Cardiac muscle cell (in vitro differentiated cells and primary cell): Measurements from ENCODE around the gene ADAMTS14. TPM values are rescaled to one million over a fixed set of nuclear protein-coding genes. Genes with fewer than 3 reads are reported as not detected.

Experiments
- DNase-seq, 2 donors: peaks; one replicate each; pipeline versions ENCODE4 v3.0.0 to v3.0.0-alpha.2; 2010 to 2017; ENCODE audit warnings: low read depth in 1 of 2, low spot score in 1 of 2
- H3K27ac ChIP-seq: fragments of 200-600 bp; sonication (generic); 2 replicates; pipeline ENCODE4 v1.5.1; 2016
- H3K27me3 ChIP-seq: fragments of 200-600 bp; sonication (generic); 2 replicates; pipeline ENCODE4 v1.6.0; 2016; ENCODE audit warnings: control low read depth
- H3K36me3 ChIP-seq: fragments of 200-600 bp; sonication (generic); 2 replicates; pipeline ENCODE4 v1.5.1; 2016; ENCODE audit warnings: control low read depth
- H3K4me1 ChIP-seq: fragments of 200-600 bp; sonication (generic); 2 replicates; pipeline ENCODE4 v1.8.1; 2017; ENCODE audit warnings: low read depth, mild to moderate bottlenecking, mixed run types
- H3K4me3 ChIP-seq: fragments of 200-600 bp; sonication (generic); 2 replicates; pipeline ENCODE4 v1.5.1; 2016; ENCODE audit warnings: mild to moderate bottlenecking
- H3K9me3 ChIP-seq: fragments of 200-600 bp; sonication (generic); 2 replicates; pipeline ENCODE4 v1.5.1; 2017; ENCODE audit warnings: low read depth, mild to moderate bottlenecking, control low read depth
- CTCF ChIP-seq: IDR thresholded peaks from 2 replicates; pipeline ENCODE4 v1.5.1; 2012; ENCODE audit warnings: low read depth, mild to moderate bottlenecking, low read length
- polyA plus RNA-seq: library from polyadenylated mRNA; unstranded; fragments of >200 nt; fragmentation: Nextera tagmentation; extraction: Ambion mirVana; gene quantifications from 2 replicates; pipeline ENCODE4 v1.2.1, GENCODE V29; 2016
- total RNA-seq: library from RNA; depleted of rRNA; stranded (reverse); fragments of >200 nt; gene quantifications from 2 replicates; pipeline ENCODE4 v1.2.3, GENCODE V29; 2016

Gene ADAMTS14
- total and polyA plus RNA-seq, 2 experiments from 2014 or later, result 1.2 to 1.9 TPM

GRCh38 chr10:70668454-70668970, 3.8 kb upstream of the ADAMTS14 start:
- Histone ChIP-seq H3K4me1 (peaks cover 2% of the 10 kb centered on the region), H3K36me3 (no peaks in the 10 kb centered on the region), H3K4me3 (no peak overlapping the region), H3K27me3 (peaks cover 17% of the 10 kb centered on the region), H3K9me3 (no peaks in the 10 kb centered on the region), H3K27ac (no peak overlapping the region)
- DNase-seq, result peak in 1 of 2 donors; percentile 21
- TF ChIP-seq CTCF, result no peak

- Histone ChIP-seq H3K9me3 (no peaks in the 10 kb centered on the region), H3K36me3 (no peaks in the 10 kb centered on the region), H3K27ac (no peak overlapping the region), H3K27me3 (peaks cover 21% of the 10 kb centered on the region), H3K4me3 (no peak overlapping the region), H3K4me1 (peaks cover 2% of the 10 kb centered on the region)
- TF ChIP-seq CTCF, result no peak
- DNase-seq, result no peak
These were observed 3.3 kb upstream of the ADAMTS14 start for GRCh38 chr10:70669015-70669414.

- peaks cover 29% of the 10 kb centered on the region for H3K27me3 ChIP-seq
- DNase-seq, result no peak
- no peaks in the 10 kb centered on the region for H3K9me3 ChIP-seq
- H3K27ac ChIP-seq, result no peak overlapping the region
- H3K36me3 ChIP-seq, result no peaks in the 10 kb centered on the region
- no peak for TF ChIP-seq CTCF
- H3K4me1 ChIP-seq, result peaks cover 2% of the 10 kb centered on the region
- H3K4me3 ChIP-seq, result no peak overlapping the region
These were observed 2.5 kb upstream of the ADAMTS14 start for GRCh38 chr10:70669732-70670317.

- Histone ChIP-seq H3K4me1 (peaks cover 2% of the 10 kb centered on the region), H3K27me3 (peaks cover 29% of the 10 kb centered on the region), H3K36me3 (no peaks in the 10 kb centered on the region), H3K4me3 (peak overlapping the region; percentile 37), H3K9me3 (no peaks in the 10 kb centered on the region), H3K27ac (no peak overlapping the region)
- no peak for TF ChIP-seq CTCF
- no peak for DNase-seq
These were observed 614 bp upstream of the ADAMTS14 start for GRCh38 chr10:70671619-70672164.

GRCh38 chr10:70673043-70673928, 980 bp downstream of the ADAMTS14 start:
- Histone ChIP-seq H3K36me3 (no peaks in the 10 kb centered on the region), H3K4me1 (peaks cover 2% of the 10 kb centered on the region), H3K27me3 (peaks cover 29% of the 10 kb centered on the region), H3K4me3 (peak overlapping the region; percentile 37), H3K27ac (no peak overlapping the region), H3K9me3 (no peaks in the 10 kb centered on the region)
- DNase-seq, result peak in 1 of 2 donors; percentile 86
- no peak for TF ChIP-seq CTCF
